SK-N-SH treated with all-trans-retinoic acid at 6 μM for 48 hours (cell line): Measurements from ENCODE around the gene ARRDC3.

Source experiments
- ARNTL ChIP-seq: fragments of 450-650 bp; formaldehyde crosslinking; IDR thresholded peaks from 2 replicates; pipeline ENCODE4 v1.5.0; 2020; ENCODE audit warnings: low read depth, mild to moderate bottlenecking, moderate library complexity, borderline replicate concordance
- ESRRG ChIP-seq: fragments of 250-450 bp; sonication (Bioruptor Pico); IDR thresholded peaks from 2 replicates; pipeline ENCODE4 v1.6.1; 2021; ENCODE audit warnings: mild to moderate bottlenecking
- OSR1 ChIP-seq: fragments of 250-450 bp; sonication (Bioruptor Pico); IDR thresholded peaks from 2 replicates; pipeline ENCODE4 v1.8.0; 2022; ENCODE audit warnings: moderate library complexity, mild to moderate bottlenecking, inconsistent platforms
- PPARA ChIP-seq: fragments of 250-450 bp; sonication (Bioruptor Pico); IDR thresholded peaks from 2 replicates; pipeline ENCODE4 v1.5.0; 2020; ENCODE audit warnings: mild to moderate bottlenecking, borderline replicate concordance
- RARB ChIP-seq: fragments of 250-450 bp; sonication (Bioruptor Pico); IDR thresholded peaks from 2 replicates; pipeline ENCODE4 v1.8.0; 2021; ENCODE audit warnings: mild to moderate bottlenecking, moderate library complexity
- ZFP30 ChIP-seq: fragments of 450-650 bp; formaldehyde crosslinking; IDR thresholded peaks from 2 replicates; pipeline ENCODE4 v1.5.0; 2022; ENCODE audit warnings: mild to moderate bottlenecking, moderate library complexity
- ZNF565 ChIP-seq: fragments of 450-650 bp; formaldehyde crosslinking; conservative IDR thresholded peaks from 2 replicates; pipeline ENCODE4 v1.5.0; 2020; ENCODE audit warnings: low read depth, mild to moderate bottlenecking, moderate library complexity
- ZNF70 ChIP-seq: fragments of 450-650 bp; formaldehyde crosslinking; IDR thresholded peaks from 2 replicates; pipeline ENCODE4 v1.5.0; 2020; ENCODE audit warnings: mild to moderate bottlenecking, moderate library complexity
- TF ChIP-seq, protein P1 (sequence below): fragments of 250-450 bp; sonication (Bioruptor Pico); IDR thresholded peaks from 2 replicates; pipeline ENCODE4 v1.8.0; 2020; ENCODE audit warnings: mild to moderate bottlenecking, moderate library complexity, borderline replicate concordance
- TF ChIP-seq, protein P2 (sequence below): fragments of 250-450 bp; sonication (Bioruptor Pico); IDR thresholded peaks from 2 replicates; pipeline ENCODE4 v1.5.1; 2020; ENCODE audit warnings: low read depth, mild to moderate bottlenecking, moderate library complexity
- TF ChIP-seq, protein P3 (sequence below): fragments of 250-450 bp; sonication (Bioruptor Pico); IDR thresholded peaks from 2 replicates; pipeline ENCODE4 v1.8.0; 2021; ENCODE audit warnings: low read depth, mild to moderate bottlenecking, moderate library complexity, borderline replicate concordance
- TF ChIP-seq, protein P4 (sequence below): fragments of 250-450 bp; sonication (Bioruptor Pico); IDR thresholded peaks from 2 replicates; pipeline ENCODE4 v1.5.1; 2021; ENCODE audit warnings: mild to moderate bottlenecking, moderate library complexity

DNA sequence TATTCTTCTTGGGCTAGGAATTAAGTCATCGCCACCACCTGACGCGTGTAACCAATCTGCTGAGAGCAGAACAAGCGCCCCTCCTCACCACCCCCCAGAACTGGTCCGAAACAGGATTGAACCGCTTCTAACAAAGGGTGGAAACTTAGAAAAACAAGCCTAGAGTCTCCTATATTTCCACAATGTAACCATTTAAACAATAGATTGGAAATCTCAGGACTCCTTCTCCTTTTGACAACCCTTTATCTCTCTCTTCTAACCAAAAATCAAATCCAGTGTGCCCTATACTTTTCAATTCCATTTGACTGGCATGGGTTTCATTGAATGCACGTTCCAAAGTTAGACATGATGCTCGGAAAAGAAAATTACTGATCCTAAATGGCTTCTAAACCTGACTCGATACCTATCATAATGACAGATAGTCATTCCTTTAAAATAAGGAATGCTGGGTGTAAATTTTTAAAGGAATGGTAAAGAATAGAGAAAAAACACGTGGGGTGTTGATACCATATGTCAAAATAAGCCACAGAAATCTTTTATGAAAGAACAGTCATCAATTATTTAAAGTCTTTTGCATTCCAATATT, 1.2 kb downstream of the ARRDC3 start:
- TF ChIP-seq ESRRG (no peak), OSR1 (CRISPR knock-in tag) (no peak), ZNF70 (CRISPR knock-in tag) (no peak), RARB (no peak), ARNTL (no peak), ZFP30 (no peak), PPARA (CRISPR knock-in tag) (no peak), ZNF565 (no peak)
- TF ChIP-seq, protein P1, sequence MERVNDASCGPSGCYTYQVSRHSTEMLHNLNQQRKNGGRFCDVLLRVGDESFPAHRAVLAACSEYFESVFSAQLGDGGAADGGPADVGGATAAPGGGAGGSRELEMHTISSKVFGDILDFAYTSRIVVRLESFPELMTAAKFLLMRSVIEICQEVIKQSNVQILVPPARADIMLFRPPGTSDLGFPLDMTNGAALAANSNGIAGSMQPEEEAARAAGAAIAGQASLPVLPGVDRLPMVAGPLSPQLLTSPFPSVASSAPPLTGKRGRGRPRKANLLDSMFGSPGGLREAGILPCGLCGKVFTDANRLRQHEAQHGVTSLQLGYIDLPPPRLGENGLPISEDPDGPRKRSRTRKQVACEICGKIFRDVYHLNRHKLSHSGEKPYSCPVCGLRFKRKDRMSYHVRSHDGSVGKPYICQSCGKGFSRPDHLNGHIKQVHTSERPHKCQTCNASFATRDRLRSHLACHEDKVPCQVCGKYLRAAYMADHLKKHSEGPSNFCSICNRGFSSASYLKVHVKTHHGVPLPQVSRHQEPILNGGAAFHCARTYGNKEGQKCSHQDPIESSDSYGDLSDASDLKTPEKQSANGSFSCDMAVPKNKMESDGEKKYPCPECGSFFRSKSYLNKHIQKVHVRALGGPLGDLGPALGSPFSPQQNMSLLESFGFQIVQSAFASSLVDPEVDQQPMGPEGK: no peak
- TF ChIP-seq, protein P2, sequence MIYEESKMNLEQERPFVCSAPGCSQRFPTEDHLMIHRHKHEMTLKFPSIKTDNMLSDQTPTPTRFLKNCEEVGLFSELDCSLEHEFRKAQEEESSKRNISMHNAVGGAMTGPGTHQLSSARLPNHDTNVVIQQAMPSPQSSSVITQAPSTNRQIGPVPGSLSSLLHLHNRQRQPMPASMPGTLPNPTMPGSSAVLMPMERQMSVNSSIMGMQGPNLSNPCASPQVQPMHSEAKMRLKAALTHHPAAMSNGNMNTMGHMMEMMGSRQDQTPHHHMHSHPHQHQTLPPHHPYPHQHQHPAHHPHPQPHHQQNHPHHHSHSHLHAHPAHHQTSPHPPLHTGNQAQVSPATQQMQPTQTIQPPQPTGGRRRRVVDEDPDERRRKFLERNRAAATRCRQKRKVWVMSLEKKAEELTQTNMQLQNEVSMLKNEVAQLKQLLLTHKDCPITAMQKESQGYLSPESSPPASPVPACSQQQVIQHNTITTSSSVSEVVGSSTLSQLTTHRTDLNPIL (CRISPR knock-in tag): no peak
- TF ChIP-seq, protein P3, sequence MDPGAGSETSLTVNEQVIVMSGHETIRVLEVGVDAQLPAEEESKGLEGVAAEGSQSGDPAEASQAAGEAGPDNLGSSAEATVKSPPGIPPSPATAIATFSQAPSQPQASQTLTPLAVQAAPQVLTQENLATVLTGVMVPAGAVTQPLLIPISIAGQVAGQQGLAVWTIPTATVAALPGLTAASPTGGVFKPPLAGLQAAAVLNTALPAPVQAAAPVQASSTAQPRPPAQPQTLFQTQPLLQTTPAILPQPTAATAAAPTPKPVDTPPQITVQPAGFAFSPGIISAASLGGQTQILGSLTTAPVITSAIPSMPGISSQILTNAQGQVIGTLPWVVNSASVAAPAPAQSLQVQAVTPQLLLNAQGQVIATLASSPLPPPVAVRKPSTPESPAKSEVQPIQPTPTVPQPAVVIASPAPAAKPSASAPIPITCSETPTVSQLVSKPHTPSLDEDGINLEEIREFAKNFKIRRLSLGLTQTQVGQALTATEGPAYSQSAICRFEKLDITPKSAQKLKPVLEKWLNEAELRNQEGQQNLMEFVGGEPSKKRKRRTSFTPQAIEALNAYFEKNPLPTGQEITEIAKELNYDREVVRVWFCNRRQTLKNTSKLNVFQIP: no peak
- TF ChIP-seq, protein P4, sequence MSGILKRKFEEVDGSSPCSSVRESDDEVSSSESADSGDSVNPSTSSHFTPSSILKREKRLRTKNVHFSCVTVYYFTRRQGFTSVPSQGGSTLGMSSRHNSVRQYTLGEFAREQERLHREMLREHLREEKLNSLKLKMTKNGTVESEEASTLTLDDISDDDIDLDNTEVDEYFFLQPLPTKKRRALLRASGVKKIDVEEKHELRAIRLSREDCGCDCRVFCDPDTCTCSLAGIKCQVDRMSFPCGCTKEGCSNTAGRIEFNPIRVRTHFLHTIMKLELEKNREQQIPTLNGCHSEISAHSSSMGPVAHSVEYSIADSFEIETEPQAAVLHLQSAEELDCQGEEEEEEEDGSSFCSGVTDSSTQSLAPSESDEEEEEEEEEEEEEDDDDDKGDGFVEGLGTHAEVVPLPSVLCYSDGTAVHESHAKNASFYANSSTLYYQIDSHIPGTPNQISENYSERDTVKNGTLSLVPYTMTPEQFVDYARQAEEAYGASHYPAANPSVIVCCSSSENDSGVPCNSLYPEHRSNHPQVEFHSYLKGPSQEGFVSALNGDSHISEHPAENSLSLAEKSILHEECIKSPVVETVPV (CRISPR knock-in tag): no peak
